RPMI8226 (cell line): ENCODE measurements around the gene SNX27.
"Not testable (repeated sequence)": the region's sequence is repeated elsewhere in the genome, so short reads cannot be mapped to it uniquely, and the experiment has no call there.

ENCODE experiments used
- DNase-seq: peaks from one replicate; pipeline ENCODE4 v3.0.0-alpha.2; 2015

The SNX27 gene

DNA sequence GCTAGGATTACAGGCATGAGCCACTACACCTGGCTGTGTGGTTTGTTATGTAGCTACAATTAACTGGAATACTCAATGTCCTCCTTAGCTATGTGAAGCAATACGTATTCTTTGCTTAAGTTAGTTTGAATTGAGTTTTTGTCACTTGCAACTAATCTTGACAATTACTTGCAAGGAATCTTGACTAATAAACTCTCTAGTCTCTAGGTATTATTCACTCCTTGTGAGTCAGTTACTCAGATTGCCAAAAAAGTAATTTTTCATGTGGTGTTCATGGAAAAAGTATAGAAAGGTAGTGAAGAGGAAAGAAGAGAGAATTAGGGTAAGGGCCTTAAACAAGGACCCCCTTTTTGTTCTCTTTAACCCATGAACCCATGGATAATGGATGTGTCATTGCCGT lies 7.6 kb upstream of the SNX27 start:
- DNase-seq = no peak

DNA sequence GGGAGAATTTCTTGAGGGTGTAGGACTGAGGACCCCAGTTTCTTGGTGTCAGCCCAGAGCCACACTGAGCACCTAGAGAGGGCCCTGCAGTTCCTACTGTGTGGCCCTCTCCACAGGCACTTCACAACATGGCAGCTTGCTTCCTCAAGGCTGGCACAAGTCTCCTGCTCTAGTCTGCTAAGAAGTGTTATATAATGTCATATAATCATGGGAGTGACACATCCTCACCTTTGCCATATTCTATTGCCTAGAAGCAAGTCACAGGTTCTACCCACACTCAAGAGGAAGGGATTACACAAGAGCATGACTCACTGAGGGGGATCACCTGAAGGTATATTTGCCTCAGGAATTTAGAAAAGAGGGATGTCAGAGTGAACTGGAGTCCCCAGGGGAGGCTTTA lies 5.5 kb upstream of the SNX27 start:
- DNase-seq = no peak

- no peak for DNase-seq
These were observed 5.0 kb upstream of the SNX27 start for GRCh38 chr1:151606857-151607256.

- DNase-seq = no peak
These were observed 1.7 kb upstream of the SNX27 start for GRCh38 chr1:151610142-151610541.

DNA sequence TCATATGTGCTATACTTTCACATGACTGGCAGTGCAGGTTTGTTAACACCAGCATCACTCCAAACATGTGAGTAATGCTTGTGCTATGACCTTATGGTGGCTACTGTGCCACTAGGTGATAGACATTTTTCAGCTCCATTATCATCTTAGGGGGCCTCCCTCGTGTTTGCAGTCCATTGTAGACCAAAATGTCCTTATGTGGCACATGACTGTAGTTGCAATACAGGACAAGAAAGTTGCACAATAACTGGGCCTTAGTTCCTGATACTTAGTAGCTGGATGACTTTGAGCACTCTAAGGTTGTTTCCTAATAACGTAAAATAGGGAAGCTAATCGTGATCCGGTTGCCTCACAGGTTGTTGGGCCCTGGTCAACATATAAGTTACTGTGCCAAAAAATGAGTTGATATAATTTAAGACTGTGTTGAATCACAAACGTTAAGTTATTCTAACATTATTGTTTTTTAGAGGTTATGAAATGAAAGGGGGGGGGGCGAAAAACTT lies 511 bp upstream of the SNX27 start:
- DNase-seq = no peak

DNA sequence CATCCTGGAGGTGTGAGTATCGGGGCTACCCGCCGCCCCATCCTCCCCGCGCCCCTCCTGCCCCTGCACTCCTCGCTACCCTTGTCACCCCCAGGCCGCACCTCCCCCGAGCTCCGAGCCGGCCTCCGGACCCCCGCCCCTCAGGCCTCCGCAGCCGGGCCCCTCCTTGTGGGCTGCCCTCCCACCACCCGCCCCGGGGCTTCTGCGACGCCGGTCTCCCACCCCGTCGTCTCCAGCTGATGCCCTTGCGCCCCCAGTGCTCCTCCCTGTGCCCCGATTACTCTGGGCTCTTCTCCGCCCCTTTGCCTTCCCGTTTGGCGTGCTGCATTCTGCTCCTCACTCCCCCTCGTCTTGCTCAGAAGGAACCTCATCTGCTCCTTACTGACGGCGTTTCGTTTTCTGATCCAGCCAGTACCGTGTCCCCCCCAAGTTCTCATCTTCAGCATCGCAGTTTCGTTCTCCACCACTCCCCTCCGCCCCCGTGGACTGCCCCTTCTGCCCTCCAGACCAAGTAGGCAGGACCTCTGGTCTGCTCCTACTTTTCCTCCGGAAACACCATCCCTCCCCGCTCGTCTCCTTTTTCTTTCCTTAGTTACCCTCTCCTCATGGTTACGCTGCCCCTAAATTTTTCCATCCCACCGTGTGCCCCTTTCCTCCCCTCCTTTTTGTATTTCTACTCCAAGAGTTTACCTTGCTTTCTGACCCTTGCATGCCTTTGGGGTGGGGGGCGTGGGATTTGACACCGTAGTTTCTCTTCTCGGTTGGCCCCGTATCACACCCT lies 841 bp downstream of the SNX27 start:
- peak; percentile 33 for DNase-seq

- DNase-seq = no peak
These were observed 1.5 kb downstream of the SNX27 start for GRCh38 chr1:151613282-151613780.

- DNase-seq = no peak
These were observed 4.1 kb downstream of the SNX27 start for GRCh38 chr1:151615711-151616504.

DNA sequence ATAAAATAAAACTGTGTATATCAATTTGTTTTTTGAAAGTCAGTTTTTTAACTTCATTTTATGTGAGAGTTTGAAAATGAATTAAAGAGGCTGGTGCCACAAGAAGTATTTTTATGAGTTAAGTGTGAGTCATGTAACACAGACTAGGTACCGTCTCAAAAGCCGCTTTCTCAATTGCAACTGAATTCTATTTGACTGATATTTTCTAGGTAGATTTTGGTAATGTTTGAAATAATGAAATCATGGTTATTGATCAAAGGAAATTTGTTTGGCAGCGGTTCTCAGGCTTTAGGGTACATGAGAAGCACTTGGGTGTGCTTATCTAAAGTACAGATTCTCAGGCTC lies 4.6 kb downstream of the SNX27 start:
- DNase-seq = no peak

DNA sequence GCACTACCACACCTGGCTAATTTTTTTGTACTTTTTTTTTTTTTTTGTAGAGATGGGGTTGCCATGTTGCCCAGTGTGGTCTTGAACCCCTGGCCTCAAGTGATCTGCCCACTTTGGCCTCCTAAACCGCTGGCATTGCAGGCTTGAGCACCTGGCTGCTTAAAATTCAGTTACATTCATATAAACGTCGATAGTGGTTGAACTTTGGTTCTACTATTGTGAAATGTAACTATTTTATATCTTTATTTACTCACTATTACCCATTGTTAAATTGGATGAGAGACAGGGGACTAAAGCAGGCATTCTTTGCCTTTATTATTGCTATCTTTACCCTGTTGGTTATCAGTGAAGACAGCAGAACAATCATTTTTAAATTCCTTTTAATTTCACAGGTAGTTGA lies 6.2 kb downstream of the SNX27 start:
- no peak for DNase-seq

GRCh38 chr1:151618470-151618869 lies 6.6 kb downstream of the SNX27 start:
- no peak for DNase-seq

- DNase-seq = not testable (repeated sequence)
These were observed 7.1 kb downstream of the SNX27 start for GRCh38 chr1:151618996-151619395.

DNA sequence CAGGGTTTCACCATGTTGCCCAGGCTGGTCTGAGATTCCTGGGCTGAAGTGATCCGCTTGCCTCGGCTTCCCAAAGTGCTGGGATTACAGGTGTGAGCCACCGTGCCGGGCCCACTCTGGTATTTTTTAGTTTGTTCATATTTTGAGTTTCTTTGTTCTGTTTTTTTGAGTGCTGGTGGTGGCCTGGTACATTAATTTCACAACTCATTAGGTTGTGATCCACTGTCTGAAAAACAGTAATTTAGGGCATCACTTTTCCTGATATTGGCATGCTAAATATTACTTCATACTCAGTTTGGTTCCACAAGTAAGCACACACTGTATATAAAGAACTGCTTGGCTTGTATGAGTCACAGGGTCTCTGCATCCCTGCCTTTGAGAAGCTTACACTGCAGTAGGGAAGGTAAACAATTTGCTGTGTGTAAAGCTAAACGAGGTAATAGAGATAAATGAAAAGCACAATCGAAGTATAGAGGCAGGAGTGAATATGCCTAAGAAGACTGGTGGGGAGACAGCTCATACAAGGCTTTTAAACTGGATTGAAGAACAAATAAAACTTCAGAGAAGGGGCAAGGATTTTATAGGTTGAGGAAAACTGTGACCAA lies 7.7 kb downstream of the SNX27 start:
- DNase-seq = no peak

DNA sequence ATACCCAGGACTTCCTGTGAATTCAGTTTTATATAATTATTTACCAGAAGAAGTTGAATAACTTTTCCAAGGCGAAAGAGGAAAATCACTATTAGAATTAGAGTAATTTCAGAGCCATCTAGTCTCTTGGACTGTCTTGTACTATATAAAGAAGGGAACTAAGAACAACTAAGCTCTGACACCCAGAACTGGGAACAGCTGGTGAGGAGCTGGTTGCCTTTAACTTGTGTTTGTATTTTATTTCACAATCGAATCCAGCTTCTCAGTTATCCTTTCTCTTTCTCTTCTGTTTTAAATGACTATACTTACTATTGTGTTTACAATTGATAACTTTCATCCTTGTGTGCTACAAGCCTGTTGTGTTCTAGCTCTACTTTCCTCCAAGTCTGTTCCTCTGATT lies 8.4 kb downstream of the SNX27 start:
- DNase-seq = no peak

DNA sequence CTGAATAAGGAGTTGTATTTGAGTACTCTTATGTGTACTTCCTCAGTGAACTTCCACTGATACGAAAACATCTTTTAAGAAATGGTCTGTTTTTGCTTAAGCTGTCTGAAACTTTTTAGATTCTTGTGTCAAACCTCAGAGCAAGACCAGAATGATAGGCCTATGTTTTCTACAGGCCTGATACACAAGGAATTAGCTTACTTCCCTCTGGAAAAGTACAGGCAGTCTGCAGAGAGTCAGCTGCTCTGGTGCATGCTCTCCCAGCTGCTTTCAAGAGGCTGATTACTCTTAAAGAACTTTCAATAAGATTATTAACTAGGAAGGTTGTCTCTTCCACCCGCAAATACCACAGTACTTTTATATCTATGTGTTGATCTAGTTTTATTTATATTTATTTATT lies 9.5 kb downstream of the SNX27 start:
- DNase-seq = no peak

GRCh38 chr1:151624783-151625182 lies 12.9 kb downstream of the SNX27 start:
- DNase-seq = no peak

- no peak for DNase-seq
These were observed 15.0 kb downstream of the SNX27 start for GRCh38 chr1:151626740-151627334.

DNA sequence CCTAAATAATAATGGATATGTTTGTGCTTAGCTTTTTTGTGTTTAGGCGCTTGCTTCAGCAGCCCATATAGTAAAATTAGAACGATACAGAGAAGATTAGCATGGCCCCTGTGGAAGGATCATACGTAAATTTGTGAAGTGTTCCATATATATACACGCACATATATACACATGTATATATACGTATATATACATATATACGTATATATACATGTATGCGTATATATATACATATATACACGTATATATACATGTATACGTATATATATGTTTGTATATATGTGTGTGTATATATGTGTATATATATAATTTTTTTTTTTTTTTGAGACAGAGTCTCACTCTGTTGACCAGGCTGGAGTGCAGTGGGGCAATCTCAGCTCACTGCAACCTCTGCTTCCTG lies 17.4 kb downstream of the SNX27 start:
- no peak for DNase-seq

GRCh38 chr1:151635479-151636072 lies 23.7 kb downstream of the SNX27 start:
- peak; percentile 41 for DNase-seq

- DNase-seq = no peak
These were observed 26.4 kb downstream of the SNX27 start for GRCh38 chr1:151638074-151638775.

- DNase-seq = no peak
These were observed 27.0 kb downstream of the SNX27 start for GRCh38 chr1:151638812-151639211.

DNA sequence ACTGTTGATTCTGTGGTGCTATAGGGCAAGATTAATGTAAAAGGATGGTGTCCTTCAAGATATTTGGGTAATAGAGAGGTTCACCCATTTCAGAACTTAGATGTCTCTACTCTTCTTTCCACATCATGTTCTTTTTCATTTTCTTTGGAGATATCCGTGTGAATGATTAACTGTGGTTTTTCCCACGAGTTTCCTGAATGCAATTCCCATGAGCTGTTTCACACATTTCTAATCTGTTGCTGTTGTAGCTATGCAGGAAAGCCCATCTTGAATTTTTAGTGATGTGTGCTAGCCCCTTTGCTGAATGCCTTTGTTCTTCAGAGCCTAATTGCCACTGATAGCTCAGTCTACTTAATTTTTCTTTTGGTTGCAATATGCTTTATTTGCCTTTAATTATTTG lies 27.6 kb downstream of the SNX27 start:
- no peak for DNase-seq
